GM21576 (cell line): ENCODE measurements around the gene SIPA1L2.

Source experiments
- ATAC-seq: cut with Tn5 transposase; IDR thresholded peaks from one replicate; pipeline ENCODE4 v1.9.1; 2021; ENCODE audit warnings: mild to moderate bottlenecking, moderate library complexity; ENCODE audit not compliant: unreplicated experiment

Gene SIPA1L2

DNA sequence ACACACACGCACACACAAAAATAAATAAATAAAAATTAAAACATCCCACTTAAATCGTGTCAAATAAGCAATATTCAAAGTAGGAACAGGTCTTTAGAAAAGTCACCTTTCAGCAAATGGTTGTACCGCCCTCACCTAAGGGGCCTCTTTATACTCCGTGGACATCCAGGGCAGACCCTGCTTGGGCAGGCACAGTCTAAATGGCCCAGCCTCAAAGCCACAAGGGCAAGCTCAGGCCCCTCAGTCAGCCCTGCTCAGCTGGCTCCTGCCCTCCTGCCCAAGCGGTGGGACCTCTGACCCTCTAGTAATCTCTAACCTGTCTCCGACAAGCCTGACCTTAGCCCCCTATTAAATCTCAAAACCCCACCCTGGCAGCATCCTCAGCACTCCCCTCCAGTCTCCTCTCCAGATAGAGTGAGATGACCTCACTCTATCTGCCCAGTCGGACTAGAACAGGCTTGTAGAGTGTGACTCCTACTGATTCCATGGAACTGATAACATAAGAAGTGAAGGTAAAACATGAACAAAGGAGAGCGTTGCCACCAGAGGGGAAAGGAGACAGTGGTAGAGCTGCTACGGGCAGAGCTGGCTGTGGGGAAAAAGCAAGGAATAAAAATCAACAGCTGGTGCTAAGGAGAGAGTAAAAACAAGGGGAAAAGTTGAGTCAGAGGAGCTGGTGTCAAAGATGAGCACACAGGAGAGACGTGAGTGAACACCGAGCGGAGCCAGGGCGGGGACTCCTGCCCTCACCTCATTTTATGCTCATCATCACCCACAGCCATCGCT, 36.0 kb downstream of the SIPA1L2 start:
- ATAC-seq: no peak

- ATAC-seq: no peak
Observed at GRCh38 chr1:232591344-232591743, 38.6 kb downstream of the SIPA1L2 start.

DNA sequence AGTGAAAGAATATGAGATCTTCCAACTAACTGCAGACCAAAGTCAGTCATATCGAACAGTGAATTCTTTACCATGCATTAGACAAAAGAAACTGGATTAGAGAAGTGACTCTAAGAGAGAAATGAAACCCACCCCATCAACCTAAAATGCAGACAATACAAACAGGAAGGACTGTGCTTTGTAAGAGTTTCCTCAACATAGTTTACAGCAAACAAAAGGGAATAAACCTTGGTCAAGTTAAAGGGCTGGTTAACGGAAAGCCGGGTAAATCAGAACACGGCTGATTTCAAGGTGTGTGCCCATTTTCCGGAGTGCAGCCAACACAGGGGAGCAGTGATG, 39.2 kb downstream of the SIPA1L2 start:
- ATAC-seq: peak; percentile 81

- peak; percentile 31 for ATAC-seq
Observed at GRCh38 chr1:232589812-232590743, 39.9 kb downstream of the SIPA1L2 start.

DNA sequence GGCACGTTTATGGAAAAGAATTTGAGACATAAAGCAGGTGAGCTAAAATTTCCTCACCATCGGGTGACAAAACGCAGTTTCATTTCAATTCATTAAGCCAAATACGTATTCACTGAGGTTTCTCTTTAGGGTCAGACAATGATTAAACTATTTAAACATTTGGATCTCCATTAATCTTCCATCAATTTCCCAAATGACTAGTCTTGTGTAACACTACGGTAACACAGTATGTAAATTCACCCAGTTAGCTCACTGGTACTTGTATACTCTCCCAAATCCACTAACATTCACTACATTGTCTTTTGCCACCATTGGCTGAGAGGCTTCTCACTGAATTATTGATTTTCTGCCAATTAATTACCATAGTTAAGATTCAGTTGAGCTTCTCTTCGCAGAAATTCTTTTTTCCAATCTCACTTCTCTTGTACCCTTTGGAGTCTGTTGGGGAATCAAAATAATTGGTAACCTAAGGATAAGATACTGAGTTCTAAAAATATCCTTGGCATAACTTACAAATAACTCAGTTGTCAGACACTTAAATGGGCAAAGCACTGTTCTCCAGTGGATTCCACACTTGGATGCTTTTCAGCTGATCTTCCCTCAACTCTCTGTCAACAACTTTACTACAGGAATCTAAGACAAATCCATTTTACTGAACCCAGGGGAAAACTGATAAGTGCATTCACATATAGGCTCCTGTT, 40.7 kb downstream of the SIPA1L2 start:
- ATAC-seq: no peak

DNA sequence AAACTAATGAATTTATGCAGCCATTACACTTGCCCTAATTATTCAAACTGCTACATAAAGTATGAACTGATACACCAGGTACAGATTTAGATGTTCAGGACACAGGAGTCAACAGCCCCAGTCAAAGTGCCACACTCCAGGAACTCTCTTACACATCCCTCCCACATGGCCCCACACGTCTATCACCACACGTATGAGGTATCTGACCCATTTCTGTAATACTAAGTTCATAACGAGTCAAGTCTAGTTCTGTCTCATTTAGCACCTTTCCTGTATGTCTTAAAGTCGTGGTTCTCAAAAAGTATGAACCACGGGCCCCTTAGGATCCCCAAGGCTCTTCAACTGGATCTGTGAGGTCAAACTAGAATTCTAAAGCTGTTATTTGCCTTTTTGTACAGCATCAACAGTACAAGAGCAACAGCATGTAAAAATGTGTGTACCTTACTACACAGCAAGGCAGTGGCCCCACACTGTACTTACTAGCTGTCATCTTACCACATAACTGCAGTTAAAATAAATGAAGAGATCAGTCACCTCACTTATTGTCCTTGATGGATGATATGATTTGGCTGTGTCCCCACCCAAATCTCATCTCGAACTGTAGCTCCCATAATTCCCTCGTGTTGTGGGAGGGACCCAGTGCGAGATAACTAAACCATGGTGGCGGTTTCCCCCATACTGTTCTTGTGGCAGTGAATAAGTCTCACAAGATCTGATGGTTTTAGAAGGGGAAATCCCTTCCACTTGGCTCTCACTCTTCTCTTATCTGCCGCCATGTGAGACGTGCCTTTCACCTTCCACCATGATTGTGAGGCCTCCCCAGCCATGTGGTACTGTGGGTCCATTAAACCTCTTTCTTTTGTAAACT, 42.6 kb downstream of the SIPA1L2 start:
- ATAC-seq: no peak

DNA sequence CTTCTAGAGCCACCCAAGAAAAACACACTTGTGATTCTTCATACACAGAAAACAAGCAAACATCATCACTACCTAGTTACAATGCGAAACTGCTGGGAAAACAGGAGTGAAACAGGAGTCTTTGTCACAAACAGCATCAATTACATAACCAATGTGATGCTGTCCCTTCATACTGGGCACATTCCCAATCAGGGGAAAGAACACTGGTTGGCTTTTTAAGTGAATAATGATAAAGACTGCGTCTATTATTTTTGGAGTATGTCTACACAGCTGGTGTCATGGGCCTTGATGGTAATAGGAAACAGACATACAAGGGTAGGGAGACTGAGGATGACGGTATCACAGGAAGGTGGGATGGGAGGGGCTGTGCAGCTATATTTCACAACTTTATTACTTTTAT, 43.3 kb downstream of the SIPA1L2 start:
- ATAC-seq: no peak

DNA sequence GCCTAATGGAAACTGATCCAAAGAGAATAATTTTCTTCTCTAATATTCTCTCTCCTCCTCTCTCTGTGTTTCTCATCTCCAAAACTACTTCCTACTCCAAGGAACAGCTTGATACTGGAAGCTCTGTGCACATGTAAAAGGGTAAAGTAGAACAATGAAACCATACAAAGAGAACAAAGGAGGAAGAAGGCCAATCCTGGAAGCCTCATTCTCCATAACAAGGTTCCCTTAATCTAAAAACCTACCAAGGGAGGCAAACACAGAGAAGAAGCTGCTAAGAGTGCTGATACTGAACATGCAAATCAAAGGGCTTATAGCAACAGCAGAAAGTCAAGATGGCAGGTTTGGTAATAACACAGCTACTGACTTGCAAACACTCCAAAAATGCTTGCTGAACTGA, 44.4 kb downstream of the SIPA1L2 start:
- ATAC-seq: no peak

DNA sequence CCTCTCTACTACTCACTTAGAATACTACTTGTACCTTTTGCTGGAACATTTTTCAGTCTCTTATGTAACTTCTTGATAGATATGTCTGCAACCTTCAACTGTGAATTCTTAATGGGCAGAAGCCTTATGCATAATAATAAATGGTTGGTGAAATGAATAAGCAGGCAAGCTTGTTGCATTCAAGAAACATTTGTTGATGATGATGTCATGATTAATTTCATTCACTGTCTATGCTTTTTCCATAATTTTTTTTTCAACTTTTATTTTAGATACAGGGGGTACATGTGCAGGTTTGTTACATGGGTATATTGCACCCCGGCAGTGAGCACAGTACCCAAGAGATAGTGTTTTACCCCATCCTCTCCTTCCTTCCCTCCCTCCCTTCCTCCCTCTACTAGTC, 48.0 kb downstream of the SIPA1L2 start:
- no peak for ATAC-seq
